Activated CD4-positive, alpha-beta T cell treated with anti-CD3 and anti-CD28 coated beads, Interleukin-2, Interleukin-4, amounts not matched to agents 100 ng/mL and 50 ng/mL, durations not matched to agents 16 hours and 8 hours (primary cell): ENCODE data around the gene U2AF2.
"Not testable (repeated sequence)": the region's sequence is repeated elsewhere in the genome, so short reads cannot be mapped to it uniquely, and the experiment has no call there.

ENCODE experiments used
- DNase-seq: peaks from one replicate; pipeline ENCODE4 v3.0.0-alpha.2; 2020; ENCODE audit warnings: low spot score

The U2AF2 gene

GRCh38 chr19:55712804-55713631, 58.2 kb downstream of the U2AF2 start:
- no peak for DNase-seq

GRCh38 chr19:55716531-55716930, 61.7 kb downstream of the U2AF2 start:
- DNase-seq = no peak

GRCh38 chr19:55717251-55717650, 62.4 kb downstream of the U2AF2 start:
- no peak for DNase-seq

- not testable (repeated sequence) for DNase-seq
Observed at GRCh38 chr19:55717879-55718711, 63.3 kb downstream of the U2AF2 start.

GRCh38 chr19:55720214-55720746, 65.4 kb downstream of the U2AF2 start:
- no peak for DNase-seq

GRCh38 chr19:55720801-55721200, 66.0 kb downstream of the U2AF2 start:
- no peak for DNase-seq

- DNase-seq = no peak
Observed at GRCh38 chr19:55723491-55723890, 68.7 kb downstream of the U2AF2 start.
